Neural cell (in vitro differentiated cells): Measurements from ENCODE around the gene ADGRF5. TPM values are rescaled to one million over a fixed set of nuclear protein-coding genes. Genes with fewer than 3 reads are reported as not detected.

Experiments
- H2AFZ ChIP-seq: fragments of 200-600, 300-800 bp; sonication (generic), shearing (Covaris generic); 2 replicates; pipeline ENCODE4 v1.6.0; 2014; ENCODE audit warnings: low read depth, mild to moderate bottlenecking, antibody characterized with exemption, low read length, moderate library complexity
- H3F3A ChIP-seq: fragments of 200-600 bp; shearing (Covaris generic); 2 replicates; pipeline ENCODE4 v1.6.1; 2016; ENCODE audit warnings: mild to moderate bottlenecking, moderate library complexity, mixed read lengths, antibody characterized with exemption, low read length; ENCODE audit not compliant: insufficient read depth, poor library complexity, severe bottlenecking
- H3K27ac ChIP-seq: fragments of 200-600, 300-800 bp; sonication (generic), shearing (Covaris generic); 2 replicates; pipeline ENCODE4 v1.5.1; 2014; ENCODE audit warnings: mild to moderate bottlenecking, low read length, moderate library complexity
- H3K27me3 ChIP-seq: fragments of 300-800, 200-600 bp; sonication (generic), shearing (Covaris generic); 2 replicates; pipeline ENCODE4 v1.6.0; 2014; ENCODE audit warnings: mild to moderate bottlenecking, low read depth, low read length, moderate library complexity; ENCODE audit not compliant: insufficient read depth
- H3K36me3 ChIP-seq: fragments of 300-800, 200-600 bp; sonication (generic), shearing (Covaris generic); 2 replicates; pipeline ENCODE4 v1.5.1; 2014; ENCODE audit warnings: mild to moderate bottlenecking, antibody characterized with exemption, low read length, moderate library complexity; ENCODE audit not compliant: insufficient read depth
- H3K4me2 ChIP-seq: fragments of 300-800, 200-600 bp; sonication (generic), shearing (Covaris generic); 2 replicates; pipeline ENCODE4 v1.6.0; 2014; ENCODE audit warnings: mild to moderate bottlenecking, low read length
- H3K4me3 ChIP-seq: fragments of 300-800, 200-600 bp; sonication (generic), shearing (Covaris generic); 2 replicates; pipeline ENCODE4 v1.5.1; 2014; ENCODE audit warnings: mild to moderate bottlenecking, low read length, moderate library complexity
- H3K79me2 ChIP-seq: fragments of 200-600 bp; shearing (Covaris generic); replicated peaks from 2 replicates; pipeline ENCODE4 v1.6.0; 2014; ENCODE audit warnings: mild to moderate bottlenecking, low read length, moderate library complexity; ENCODE audit not compliant: insufficient read depth
- H3K9ac ChIP-seq: fragments of 300-800, 200-600 bp; sonication (generic), shearing (Covaris generic); 2 replicates; pipeline ENCODE4 v1.6.1; 2016; ENCODE audit warnings: mild to moderate bottlenecking, low read length, mixed read lengths
- H3K9me2 ChIP-seq: fragments of 200-600 bp; shearing (Covaris generic); 2 replicates; pipeline ENCODE4 v1.6.1; 2016; ENCODE audit warnings: mild to moderate bottlenecking, low read length, mixed read lengths; ENCODE audit not compliant: insufficient read depth
- H3K9me3 ChIP-seq: fragments of 200-600, 300-800 bp; sonication (generic), shearing (Covaris generic); 2 replicates; pipeline ENCODE4 v1.6.1; 2016; ENCODE audit warnings: mild to moderate bottlenecking, mixed run types, low read length, moderate library complexity, mixed read lengths
- H4K20me1 ChIP-seq: fragments of 200-600 bp; shearing (Covaris generic); 2 replicates; pipeline ENCODE4 v1.6.1; 2016; ENCODE audit warnings: mild to moderate bottlenecking, mixed run types; ENCODE audit not compliant: insufficient read depth
- CTCF ChIP-seq: fragments of 450-650 bp; IDR thresholded peaks from 2 replicates; pipeline ENCODE4 v1.5.1; 2014; ENCODE audit warnings: antibody characterized with exemption, mild to moderate bottlenecking, moderate library complexity; ENCODE audit not compliant: poor library complexity, severe bottlenecking
- EP300 ChIP-seq: fragments of 450-650 bp; conservative IDR thresholded peaks from 2 replicates; pipeline ENCODE4 v1.6.1; 2014; ENCODE audit warnings: antibody characterized with exemption, mild to moderate bottlenecking, moderate library complexity; ENCODE audit not compliant: poor library complexity, severe bottlenecking
- EZH2 ChIP-seq: fragments of 200-600, 300-800 bp; shearing (Covaris generic), sonication (generic); IDR thresholded peaks from 2 replicates; pipeline ENCODE4 v1.6.1; 2014; ENCODE audit warnings: antibody characterized with exemption, low read length, borderline replicate concordance, mild to moderate bottlenecking; ENCODE audit not compliant: insufficient read depth, poor library complexity, severe bottlenecking
- MXI1 ChIP-seq: fragments of 450-650 bp; conservative IDR thresholded peaks from 2 replicates; pipeline ENCODE4 v1.6.1; 2014; ENCODE audit warnings: antibody characterized with exemption, mild to moderate bottlenecking; ENCODE audit not compliant: poor library complexity, severe bottlenecking
- POLR2AphosphoS5 ChIP-seq: IDR thresholded peaks from 2 replicates; pipeline ENCODE4 v1.6.1; 2012
- RAD21 ChIP-seq: fragments of 450-650 bp; conservative IDR thresholded peaks from 2 replicates; pipeline ENCODE4 v1.6.1; 2014; ENCODE audit warnings: antibody characterized with exemption, mild to moderate bottlenecking, moderate library complexity
- REST ChIP-seq: IDR thresholded peaks from 2 replicates; pipeline ENCODE4 v1.6.1; 2012; ENCODE audit warnings: borderline replicate concordance
- SMC3 ChIP-seq: fragments of 450-650 bp; conservative IDR thresholded peaks from 2 replicates; pipeline ENCODE4 v1.6.1; 2014; ENCODE audit warnings: antibody characterized with exemption, mild to moderate bottlenecking, moderate library complexity; ENCODE audit not compliant: poor library complexity
- TAF1 ChIP-seq: IDR thresholded peaks from 2 replicates; pipeline ENCODE4 v1.6.1; 2012; ENCODE audit warnings: low read depth
- polyA minus RNA-seq: library from RNA; depleted of rRNA, polyadenylated mRNA; stranded (reverse); fragments of >200 nt; gene quantifications from 2 replicates; pipeline ENCODE4 v1.2.3, GENCODE V29; 2014
- polyA plus RNA-seq: library from polyadenylated mRNA; depleted of rRNA; stranded (reverse); fragments of >200 nt; gene quantifications from 2 replicates; pipeline ENCODE4 v1.2.3, GENCODE V29; 2014

Gene ADGRF5
- polyA plus RNA-seq (not detected in 2 replicates), polyA minus RNA-seq (not detected in 2 replicates)

- Histone ChIP-seq H3F3A (no peaks in the 10 kb centered on the region), H2AFZ (no peak within 1 kb of the TSS), H3K27me3 (no peaks in the 10 kb centered on the region), H3K9me3 (no peaks in the 10 kb centered on the region), H3K9me2 (no peaks in the 10 kb centered on the region), H3K36me3 (no peaks in the 10 kb centered on the region), H3K4me2 (no peak within 1 kb of the TSS), H3K4me3 (no peak within 1 kb of the TSS), H3K27ac (no peak within 1 kb of the TSS), H4K20me1 (no peaks in the 10 kb centered on the region), H3K9ac (no peak within 1 kb of the TSS), H3K79me2 (no peaks in the 10 kb centered on the region)
- TF ChIP-seq REST (no peak), EP300 (no peak), TAF1 (no peak), POLR2AphosphoS5 (no peak), EZH2 (no peak), CTCF (no peak), MXI1 (no peak), RAD21 (no peak), SMC3 (no peak)
Measured at GRCh38 chr6:46921731-46922130, at the start of gene ADGRF5. Gene ADGRF5, minus strand, starts transcription at chr6:46921938. Its CDS starts 15,176 bp downstream, at chr6:46906762.

GRCh38 chr6:46969206-46969605 lies 47.5 kb upstream of the ADGRF5 start:
- Histone ChIP-seq H3K9ac (no peak overlapping the region), H3K79me2 (no peaks in the 10 kb centered on the region)

More at GRCh38 chr6:46969206-46969605, 47.5 kb upstream of the ADGRF5 start:
- Histone ChIP-seq H3K9me3 (no peaks in the 10 kb centered on the region), H3K27me3 (no peaks in the 10 kb centered on the region), H3K4me3 (no peak overlapping the region), H4K20me1 (no peaks in the 10 kb centered on the region), H3K4me2 (no peak overlapping the region), H2AFZ (no peak overlapping the region), H3K27ac (no peak overlapping the region), H3K36me3 (no peaks in the 10 kb centered on the region), H3F3A (no peaks in the 10 kb centered on the region), H3K9me2 (no peaks in the 10 kb centered on the region)
- TF ChIP-seq EP300 (no peak), MXI1 (no peak), REST (no peak)
